CD4-positive, CD25-positive, alpha-beta regulatory T cell (primary cell): ENCODE results near the gene TLCD1. TPM values are rescaled to one million over a fixed set of nuclear protein-coding genes. Genes with fewer than 3 reads are reported as not detected.

Experiments used
- ATAC-seq, 2 donors: fragments of 150-1000 bp; cut with Tn5 transposase; one replicate each; pipeline ENCODE4 v1.10.0; 2021; ENCODE audit warnings: low read depth in 2 of 2, moderate number of reproducible peaks in 2 of 2, moderate library complexity in 1 of 2
- DNase-seq, 3 donors: peaks; one replicate each; pipeline versions ENCODE4 v3.0.0 to v3.0.0-alpha.2; 2012 to 2022; ENCODE audit warnings: mixed read lengths in 1 of 3
- H3K27ac ChIP-seq: one replicate; pipeline ENCODE4 v1.7.0; 2013; ENCODE audit warnings: mild to moderate bottlenecking, low read length; ENCODE audit not compliant: insufficient read depth, poor library complexity, severe bottlenecking
- H3K27me3 ChIP-seq: one replicate; pipeline ENCODE4 v1.7.0; 2013; ENCODE audit warnings: low read length; ENCODE audit not compliant: control insufficient read depth, insufficient read depth
- H3K36me3 ChIP-seq: one replicate; pipeline ENCODE4 v1.7.0; 2013; ENCODE audit warnings: mild to moderate bottlenecking, low read length, moderate library complexity; ENCODE audit not compliant: control insufficient read depth, insufficient read depth
- H3K4me1 ChIP-seq: 2 replicates; pipeline ENCODE4 v1.7.0; 2013; ENCODE audit warnings: mild to moderate bottlenecking, low read length; ENCODE audit not compliant: insufficient read depth, control insufficient read depth, poor library complexity, severe bottlenecking
- H3K4me3 ChIP-seq: one replicate; pipeline ENCODE4 v1.7.0; 2013; ENCODE audit warnings: low read depth, mild to moderate bottlenecking, low read length, moderate library complexity
- H3K9me3 ChIP-seq, 2 experiments: 1 replicate in 1 of 2; 2 replicates in 1 of 2; pipeline ENCODE4 v1.7.0; 2013; ENCODE audit warnings: low read length in 2 of 2, mild to moderate bottlenecking in 1 of 2, moderate library complexity in 1 of 2; ENCODE audit not compliant: control insufficient read depth in 2 of 2
- H3K27ac Mint-ChIP-seq, 3 donors: one replicate each; pipeline ENCODE4 v1.8.0; 2020 to 2022; ENCODE audit warnings: mild to moderate bottlenecking in 3 of 3, mixed read lengths in 3 of 3, moderate library complexity in 2 of 3
- H3K27me3 Mint-ChIP-seq: one replicate; pipeline ENCODE4 v1.8.0; 2022; ENCODE audit warnings: mild to moderate bottlenecking, mixed read lengths
- H3K36me3 Mint-ChIP-seq: one replicate; pipeline ENCODE4 v1.8.0; 2020; ENCODE audit warnings: mixed read lengths
- H3K4me1 Mint-ChIP-seq, 4 donors: one replicate each; pipeline ENCODE4 v1.8.0; 2020 to 2022; ENCODE audit warnings: mixed read lengths in 4 of 4, mild to moderate bottlenecking in 1 of 4
- H3K4me3 Mint-ChIP-seq, 4 donors: one replicate each; pipeline ENCODE4 v1.8.0; 2020 to 2022; ENCODE audit warnings: mild to moderate bottlenecking in 4 of 4, mixed read lengths in 4 of 4, moderate library complexity in 3 of 4
- H3K9me3 Mint-ChIP-seq, 7 donors: one replicate each; pipeline ENCODE4 v1.8.0; 2020 to 2022; ENCODE audit warnings: mixed read lengths in 7 of 7, mild to moderate bottlenecking in 3 of 7, moderate library complexity in 2 of 7
- polyA plus RNA-seq, 4 donors: library from polyadenylated mRNA; unstranded; fragments of 300-500 nt; fragmentation: Illumina TruSeq; gene quantifications; one replicate each; pipeline ENCODE4 v1.2.3, GENCODE V29; 2021
- total RNA-seq: library from RNA; stranded (reverse); gene quantifications from one replicate; pipeline ENCODE4 v1.2.3, GENCODE V29; 2022

TLCD1 gene
- total and polyA plus RNA-seq, 5 donors from 2014 or later, result 1.3 TPM; not detected in 4

- Histone ChIP-seq H3K4me1 (no peaks in the 10 kb centered on the region), H3K36me3 (peaks cover 90% of the 10 kb centered on the region), H3K27ac (no peak overlapping the region), H3K27me3 (no peaks in the 10 kb centered on the region), H3K9me3 (no peaks in the 10 kb centered on the region), H3K4me3 (no peak overlapping the region)
- Mint-ChIP-seq H3K27ac (peak overlapping the region in 1 of 3 donors; percentile 5), H3K4me1 (peaks cover 0 to 8% (median 4%) of the 10 kb centered on the region in 4 donors), H3K27me3 (no peaks in the 10 kb centered on the region), H3K4me3 (peak overlapping the region in 1 of 4 donors; percentile 34), H3K36me3 (peaks cover 56% of the 10 kb centered on the region), H3K9me3 (no peaks in the 10 kb centered on the region)
- ATAC-seq (no peak), DNase-seq (peak in 2 of 3 donors; percentile 2 to 40)
Measured at GRCh38 chr17:28675980-28676379, 50.1 kb downstream of the TLCD1 start.

DNA sequence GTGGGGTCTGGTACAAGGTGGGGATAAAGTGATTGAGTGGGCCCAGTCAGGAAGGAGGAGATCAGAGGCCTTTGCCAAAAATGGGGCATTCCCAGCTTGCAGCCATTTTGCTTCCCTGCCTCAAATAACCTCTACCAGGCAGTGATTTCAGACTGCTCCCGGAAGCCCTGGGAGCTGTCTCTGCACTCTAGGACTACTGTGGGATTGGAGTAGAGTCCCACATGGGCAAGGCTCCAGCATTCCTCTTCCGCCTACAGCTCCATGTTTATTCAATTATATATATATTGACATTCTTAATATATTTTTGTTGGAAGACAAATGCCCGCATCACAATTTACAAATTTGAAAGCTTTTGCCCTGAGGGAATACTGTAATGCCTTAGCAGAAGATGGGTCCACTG is 50.5 kb downstream of the TLCD1 start:
- Histone ChIP-seq H3K27ac (no peak overlapping the region), H3K36me3 (peaks cover 88% of the 10 kb centered on the region), H3K4me1 (no peaks in the 10 kb centered on the region), H3K4me3 (no peak overlapping the region), H3K9me3 (no peaks in the 10 kb centered on the region), H3K27me3 (no peaks in the 10 kb centered on the region)
- Mint-ChIP-seq H3K9me3 (no peaks in the 10 kb centered on the region), H3K36me3 (peaks cover 58% of the 10 kb centered on the region), H3K4me1 (peaks cover 0 to 10% (median 5%) of the 10 kb centered on the region in 4 donors), H3K27ac (no peak overlapping the region), H3K4me3 (no peak overlapping the region), H3K27me3 (no peaks in the 10 kb centered on the region)
- no peak for DNase-seq
- ATAC-seq, result no peak

Other genes starting within 250 kb of the TLCD1 start
- gene FOXN1, start 219.9 kb downstream of the TLCD1 start, total RNA-seq, result not detected
- gene FOXN1, start 219.9 kb downstream of the TLCD1 start, polyA plus RNA-seq, result not detected
- gene UNC119, start 173.6 kb downstream of the TLCD1 start, total RNA-seq, result 66.9 TPM
- 10 to 100 TPM; 29.5 to 35.0 (median 31.2) TPM for gene UNC119, start 173.6 kb downstream of the TLCD1 start, polyA plus RNA-seq
- gene PIGS, start 154.7 kb downstream of the TLCD1 start, total RNA-seq, result 59.7 TPM
- 10 to 100 TPM; 53.3 to 82.6 (median 67.1) TPM for gene PIGS, start 154.7 kb downstream of the TLCD1 start, polyA plus RNA-seq
- gene ALDOC, start 149.3 kb downstream of the TLCD1 start, total RNA-seq, result 33.0 TPM
- gene ALDOC, start 149.3 kb downstream of the TLCD1 start, polyA plus RNA-seq, result 100 to 1,000 TPM in 1 of 4 donors, 10 to 100 TPM in 3; 68.2 to 109 (median 92.4) TPM
- 37.7 TPM for gene SPAG5, start 127.2 kb downstream of the TLCD1 start, total RNA-seq
- 1 to 10 TPM in 3 of 4 donors, under 1 TPM in 1; 0.84 to 2.2 (median 1.8) TPM for gene SPAG5, start 127.2 kb downstream of the TLCD1 start, polyA plus RNA-seq
- 15.2 TPM for gene RSKR, start 112.0 kb downstream of the TLCD1 start, total RNA-seq
- under 1 TPM in 3 of 4 donors, not detected in 1; 0.08 to 0.78 (median 0.10) TPM for gene RSKR, start 112.0 kb downstream of the TLCD1 start, polyA plus RNA-seq
- gene BLTP2, start 81.1 kb downstream of the TLCD1 start, total RNA-seq, result 149 TPM
- 10 to 100 TPM; 30.7 to 42.3 (median 33.1) TPM for gene BLTP2, start 81.1 kb downstream of the TLCD1 start, polyA plus RNA-seq
- gene SDF2, start 64.3 kb downstream of the TLCD1 start, total RNA-seq, result 41.9 TPM
- 100 to 1,000 TPM in 3 of 4 donors, 10 to 100 TPM in 1; 96.5 to 121 (median 112) TPM for gene SDF2, start 64.3 kb downstream of the TLCD1 start, polyA plus RNA-seq
- 167 TPM for gene SUPT6H, start 64.0 kb downstream of the TLCD1 start, total RNA-seq
- 1 to 10 TPM; 8.3 to 9.2 (median 8.9) TPM for gene SUPT6H, start 64.0 kb downstream of the TLCD1 start, polyA plus RNA-seq
- gene PROCA1, start 14.3 kb downstream of the TLCD1 start, total RNA-seq, result 5.3 TPM
- under 1 TPM in 3 of 4 donors, not detected in 1; 0.37 to 0.67 (median 0.63) TPM for gene PROCA1, start 14.3 kb downstream of the TLCD1 start, polyA plus RNA-seq
- 4.0 TPM for gene RAB34, start 8.4 kb downstream of the TLCD1 start, total RNA-seq
- gene RAB34, start 8.4 kb downstream of the TLCD1 start, polyA plus RNA-seq, result 10 to 100 TPM in 1 of 4 donors, 1 to 10 TPM in 3; 6.6 to 11.5 (median 6.9) TPM
- 2,050 TPM for gene RPL23A, start 6.2 kb downstream of the TLCD1 start, total RNA-seq
- 1,000 to 10,000 TPM; 4,206 to 5,707 (median 4,669) TPM for gene RPL23A, start 6.2 kb downstream of the TLCD1 start, polyA plus RNA-seq
- gene NEK8, start 2.6 kb upstream of the TLCD1 start, total RNA-seq, result 7.5 TPM
- 1 to 10 TPM; 1.8 to 2.6 (median 2.0) TPM for gene NEK8, start 2.6 kb upstream of the TLCD1 start, polyA plus RNA-seq
- gene TRAF4, start 17.8 kb upstream of the TLCD1 start, total RNA-seq, result 320 TPM
- 1 to 10 TPM; 1.1 to 2.9 (median 1.7) TPM for gene TRAF4, start 17.8 kb upstream of the TLCD1 start, polyA plus RNA-seq
- gene FAM222B, start 116.6 kb upstream of the TLCD1 start, total RNA-seq, result 23.4 TPM
- gene FAM222B, start 116.6 kb upstream of the TLCD1 start, polyA plus RNA-seq, result 10 to 100 TPM in 2 of 4 donors, 1 to 10 TPM in 2; 4.4 to 13.5 (median 11.1) TPM
- gene ERAL1, start 128.8 kb upstream of the TLCD1 start, total RNA-seq, result 22.1 TPM
- 10 to 100 TPM; 37.7 to 44.9 (median 42.7) TPM for gene ERAL1, start 128.8 kb upstream of the TLCD1 start, polyA plus RNA-seq
- 167 TPM for gene FLOT2, start 171.5 kb upstream of the TLCD1 start, total RNA-seq
- 100 to 1,000 TPM; 268 to 345 (median 303) TPM for gene FLOT2, start 171.5 kb upstream of the TLCD1 start, polyA plus RNA-seq
- gene DHRS13, start 176.8 kb upstream of the TLCD1 start, total RNA-seq, result 21.1 TPM
- 10 to 100 TPM; 15.0 to 21.1 (median 17.7) TPM for gene DHRS13, start 176.8 kb upstream of the TLCD1 start, polyA plus RNA-seq
- gene PHF12, start 225.3 kb upstream of the TLCD1 start, total RNA-seq, result 200 TPM
- gene PHF12, start 225.3 kb upstream of the TLCD1 start, polyA plus RNA-seq, result 1 to 10 TPM; 5.4 to 8.4 (median 5.8) TPM